BLaER1 treated with 17β-estradiol and CSF1 and Interleukin-3, amounts not matched to agents 10 nM and 100 nM (cell line): ENCODE data around the gene RIOK3.

Source experiments
- H3K27ac ChIP-seq, 11 experiments: shearing (Covaris generic); formaldehyde crosslinking; 2 replicates each; pipeline ENCODE4 v1.8.1; 2022
- H3K27me3 ChIP-seq, 11 experiments: shearing (Covaris generic); formaldehyde crosslinking; 2 replicates each; pipeline ENCODE4 v1.8.1; 2022
- H3K36me3 ChIP-seq, 11 experiments: shearing (Covaris generic); formaldehyde crosslinking; 2 replicates each; pipeline ENCODE4 v1.8.1; 2022
- H3K4me1 ChIP-seq, 10 experiments: shearing (Covaris generic); formaldehyde crosslinking; 2 replicates each; pipeline ENCODE4 v1.8.1; 2022
- H3K4me2 ChIP-seq, 11 experiments: shearing (Covaris generic); formaldehyde crosslinking; 2 replicates each; pipeline ENCODE4 v1.8.1; 2022
- H3K4me3 ChIP-seq, 10 experiments: shearing (Covaris generic); formaldehyde crosslinking; 2 replicates each; pipeline ENCODE4 v1.8.1; 2022
- H3K9ac ChIP-seq, 11 experiments: shearing (Covaris generic); formaldehyde crosslinking; 2 replicates each; pipeline ENCODE4 v1.8.1; 2022
- H3K9me3 ChIP-seq, 11 experiments: shearing (Covaris generic); formaldehyde crosslinking; replicated peaks in 1 of 11; 2 replicates each; pipeline ENCODE4 v1.8.1; 2022
- H4K20me1 ChIP-seq, 11 experiments: shearing (Covaris generic); formaldehyde crosslinking; 2 replicates each; pipeline ENCODE4 v1.8.1; 2022
- Cebpa-rat ChIP-seq, 11 experiments: shearing (Covaris generic); IDR thresholded peaks; 2 replicates each; pipeline ENCODE4 v1.8.1; 2022

The RIOK3 gene

GRCh38 chr18:23452728-23453679, at the start of gene RIOK3:
Gene RIOK3 (plus strand): TSS chr18:23453287. CDS start chr18:23453440, 153 bp downstream.
- H4K20me1 ChIP-seq = peaks cover 11 to 47% (median 41%) of the 10 kb centered on the region in 11 experiments; a peak in 21 of 22 replicates
- H3K36me3 ChIP-seq = peaks cover 12 to 34% (median 27%) of the 10 kb centered on the region in 11 experiments; a peak in 21 of 22 replicates
- peak within 1 kb of the TSS; percentile 85 to 99 (median 93) for H3K4me3 ChIP-seq
- TF ChIP-seq Cebpa-rat (IDR thresholded peaks at IDR 0.05) = peak in 4 of 11 experiments; percentile 27 to 47 (median 37); a peak in 2 of 22 replicates
- H3K9ac ChIP-seq = peak within 1 kb of the TSS; percentile 88 to 95 (median 92)
- H3K4me1 ChIP-seq = peaks cover 29 to 59% (median 43%) of the 10 kb centered on the region in 10 experiments
- H3K9me3 ChIP-seq = peaks cover 0 to 9% (median 4%) of the 10 kb centered on the region in 11 experiments; a peak in 11 of 22 replicates
- peak within 1 kb of the TSS; percentile 83 to 92 (median 86) for H3K27ac ChIP-seq
- H3K4me2 ChIP-seq = peak within 1 kb of the TSS; percentile 75 to 97 (median 88)
- no peaks in the 10 kb centered on the region for H3K27me3 ChIP-seq

GRCh38 chr18:23403310-23403709, 49.8 kb upstream of the RIOK3 start:
- no peaks in the 10 kb centered on the region for H3K27me3 ChIP-seq
- H3K27ac ChIP-seq = no peak overlapping the region
- peaks cover 0 to 23% (median 12%) of the 10 kb centered on the region in 11 experiments; a peak in 12 of 22 replicates for H3K36me3 ChIP-seq
- H3K9ac ChIP-seq = no peak overlapping the region
- TF ChIP-seq Cebpa-rat (IDR thresholded peaks at IDR 0.05) = no peak
- H4K20me1 ChIP-seq = no peaks in the 10 kb centered on the region
- H3K9me3 ChIP-seq = peaks cover 0 to 9% (median 0%) of the 10 kb centered on the region in 11 experiments; a peak in 2 of 22 replicates
- no peak overlapping the region for H3K4me2 ChIP-seq
- H3K4me1 ChIP-seq = peaks cover 0 to 7% (median 0%) of the 10 kb centered on the region in 10 experiments; a peak in 2 of 20 replicates
- H3K4me3 ChIP-seq = no peak overlapping the region

GRCh38 chr18:23405636-23406035, 47.5 kb upstream of the RIOK3 start:
- Histone ChIP-seq H3K9ac (no peak overlapping the region), H3K27ac (no peak overlapping the region), H4K20me1 (no peaks in the 10 kb centered on the region), H3K36me3 (peaks cover 0 to 21% (median 8%) of the 10 kb centered on the region in 11 experiments; a peak in 9 of 22 replicates), H3K4me2 (no peak overlapping the region), H3K27me3 (no peaks in the 10 kb centered on the region), H3K9me3 (peaks cover 0 to 9% (median 0%) of the 10 kb centered on the region in 11 experiments; a peak in 2 of 22 replicates), H3K4me3 (no peak overlapping the region), H3K4me1 (peaks cover 0 to 7% (median 0%) of the 10 kb centered on the region in 10 experiments; a peak in 2 of 20 replicates)
- TF ChIP-seq Cebpa-rat (IDR thresholded peaks at IDR 0.05) = no peak

- Histone ChIP-seq H4K20me1 (no peaks in the 10 kb centered on the region), H3K9me3 (peaks cover 0 to 9% (median 0%) of the 10 kb centered on the region in 11 experiments; a peak in 2 of 22 replicates), H3K27ac (no peak overlapping the region), H3K4me2 (no peak overlapping the region), H3K4me1 (peaks cover 0 to 13% (median 0%) of the 10 kb centered on the region in 10 experiments; a peak in 2 of 20 replicates), H3K4me3 (no peak overlapping the region), H3K36me3 (peaks cover 0 to 20% (median 8%) of the 10 kb centered on the region in 11 experiments; a peak in 9 of 22 replicates), H3K27me3 (no peaks in the 10 kb centered on the region), H3K9ac (no peak overlapping the region)
- TF ChIP-seq Cebpa-rat (IDR thresholded peaks at IDR 0.05) = no peak
Observed at GRCh38 chr18:23406271-23406787, 46.8 kb upstream of the RIOK3 start.

- Histone ChIP-seq H3K36me3 (peaks cover 0 to 21% (median 0%) of the 10 kb centered on the region in 11 experiments; a peak in 2 of 22 replicates), H3K9ac (no peak overlapping the region), H3K27me3 (no peaks in the 10 kb centered on the region), H3K27ac (peak overlapping the region in 7 of 11 experiments; percentile 2 to 71 (median 27); a peak in 8 of 22 replicates), H3K4me2 (no peak overlapping the region), H3K4me1 (peaks cover 13 to 39% (median 29%) of the 10 kb centered on the region in 10 experiments), H3K4me3 (no peak overlapping the region), H4K20me1 (no peaks in the 10 kb centered on the region), H3K9me3 (no peaks in the 10 kb centered on the region)
- TF ChIP-seq Cebpa-rat (IDR thresholded peaks at IDR 0.05) = no peak
Observed at GRCh38 chr18:23412351-23412964, 40.6 kb upstream of the RIOK3 start.

GRCh38 chr18:23415515-23415914, 37.6 kb upstream of the RIOK3 start:
- TF ChIP-seq Cebpa-rat (IDR thresholded peaks at IDR 0.05) = no peak

GRCh38 chr18:23416298-23416697, 36.8 kb upstream of the RIOK3 start:
- no peak for TF ChIP-seq Cebpa-rat (IDR thresholded peaks at IDR 0.05)
- no peak overlapping the region for H3K4me3 ChIP-seq
- peak overlapping the region; percentile 48 to 74 (median 67); a peak in 21 of 22 replicates for H3K27ac ChIP-seq
- H3K27me3 ChIP-seq = no peaks in the 10 kb centered on the region
- no peaks in the 10 kb centered on the region for H3K9me3 ChIP-seq
- H3K4me1 ChIP-seq = peaks cover 13 to 57% (median 39%) of the 10 kb centered on the region in 10 experiments
- H3K4me2 ChIP-seq = peak overlapping the region; percentile 39 to 76 (median 65)
- H3K36me3 ChIP-seq = peaks cover 0 to 24% (median 7%) of the 10 kb centered on the region in 11 experiments; a peak in 6 of 22 replicates
- no peaks in the 10 kb centered on the region for H4K20me1 ChIP-seq
- peak overlapping the region; percentile 3 to 57 (median 37); a peak in 11 of 22 replicates for H3K9ac ChIP-seq

More at GRCh38 chr18:23415515-23415914, 37.6 kb upstream of the RIOK3 start:
- H3K27ac ChIP-seq = peak overlapping the region in 10 of 11 experiments; percentile 48 to 74 (median 68); a peak in 20 of 22 replicates
- no peaks in the 10 kb centered on the region for H4K20me1 ChIP-seq
- no peak overlapping the region for H3K4me3 ChIP-seq
- no peaks in the 10 kb centered on the region for H3K9me3 ChIP-seq
- no peaks in the 10 kb centered on the region for H3K27me3 ChIP-seq
- peak overlapping the region in 10 of 11 experiments; percentile 41 to 76 (median 66); a peak in 20 of 22 replicates for H3K4me2 ChIP-seq
- H3K36me3 ChIP-seq = peaks cover 0 to 26% (median 4%) of the 10 kb centered on the region in 11 experiments; a peak in 6 of 22 replicates
- peak overlapping the region in 6 of 11 experiments; percentile 3 to 57 (median 44); a peak in 5 of 22 replicates for H3K9ac ChIP-seq
- H3K4me1 ChIP-seq = peaks cover 13 to 51% (median 33%) of the 10 kb centered on the region in 10 experiments

- Histone ChIP-seq H3K4me3 (no peak overlapping the region), H3K9ac (peak overlapping the region in 8 of 11 experiments; percentile 75 to 87 (median 82); a peak in 11 of 22 replicates), H3K4me1 (peaks cover 35 to 74% (median 53%) of the 10 kb centered on the region in 10 experiments), H3K4me2 (peak overlapping the region in 9 of 11 experiments; percentile 61 to 91 (median 81); a peak in 16 of 22 replicates), H3K27me3 (no peaks in the 10 kb centered on the region), H3K27ac (peak overlapping the region in 9 of 11 experiments; percentile 76 to 99 (median 94); a peak in 18 of 22 replicates), H3K36me3 (peaks cover 0 to 38% (median 7%) of the 10 kb centered on the region in 11 experiments; a peak in 7 of 22 replicates), H4K20me1 (no peaks in the 10 kb centered on the region), H3K9me3 (peaks cover 0 to 8% (median 0%) of the 10 kb centered on the region in 11 experiments; a peak in 4 of 22 replicates)
- TF ChIP-seq Cebpa-rat (IDR thresholded peaks at IDR 0.05) = no peak
Observed at GRCh38 chr18:23421277-23421676, 31.8 kb upstream of the RIOK3 start.
